ENCODE measurements around the gene ZBTB9.

ZBTB9 gene

DNA sequence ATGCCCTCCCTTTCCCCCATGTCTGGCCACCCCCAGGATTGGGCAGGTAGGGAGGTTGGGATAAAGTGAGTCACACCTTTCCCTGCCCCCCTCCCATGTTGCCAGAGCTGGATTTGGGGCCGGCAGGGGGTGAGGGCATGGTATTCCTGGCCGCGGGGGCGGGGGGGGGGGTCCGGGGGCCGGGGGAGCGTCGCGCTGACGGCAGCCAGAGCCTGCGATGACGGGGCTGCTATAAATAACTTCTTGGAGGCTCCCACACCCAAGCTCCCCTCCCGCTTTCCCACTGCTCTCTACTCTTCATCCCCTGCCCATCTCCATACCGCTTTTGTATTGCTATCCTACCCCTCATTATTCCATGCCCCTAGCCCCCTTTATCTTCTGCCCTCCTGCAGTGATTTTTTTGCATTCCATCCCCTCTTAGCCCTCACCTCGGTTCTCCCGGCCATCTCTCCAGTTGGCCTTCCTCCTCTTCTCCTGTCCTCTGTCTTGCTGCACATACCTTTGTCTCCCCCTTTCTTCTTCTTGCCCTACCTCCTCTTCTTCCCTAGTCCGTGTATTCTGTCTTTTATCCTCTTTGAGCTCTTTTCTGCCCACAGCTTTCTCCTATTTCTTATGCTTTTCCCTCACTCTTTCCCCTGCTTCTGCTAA, 20.7 kb upstream of the ZBTB9 start:
- DNase-seq = no peak

- DNase-seq = no peak
Measured at GRCh38 chr6:33434961-33435360, 19.4 kb upstream of the ZBTB9 start.

- no peak for DNase-seq
Measured at GRCh38 chr6:33437666-33438065, 16.7 kb upstream of the ZBTB9 start.

DNA sequence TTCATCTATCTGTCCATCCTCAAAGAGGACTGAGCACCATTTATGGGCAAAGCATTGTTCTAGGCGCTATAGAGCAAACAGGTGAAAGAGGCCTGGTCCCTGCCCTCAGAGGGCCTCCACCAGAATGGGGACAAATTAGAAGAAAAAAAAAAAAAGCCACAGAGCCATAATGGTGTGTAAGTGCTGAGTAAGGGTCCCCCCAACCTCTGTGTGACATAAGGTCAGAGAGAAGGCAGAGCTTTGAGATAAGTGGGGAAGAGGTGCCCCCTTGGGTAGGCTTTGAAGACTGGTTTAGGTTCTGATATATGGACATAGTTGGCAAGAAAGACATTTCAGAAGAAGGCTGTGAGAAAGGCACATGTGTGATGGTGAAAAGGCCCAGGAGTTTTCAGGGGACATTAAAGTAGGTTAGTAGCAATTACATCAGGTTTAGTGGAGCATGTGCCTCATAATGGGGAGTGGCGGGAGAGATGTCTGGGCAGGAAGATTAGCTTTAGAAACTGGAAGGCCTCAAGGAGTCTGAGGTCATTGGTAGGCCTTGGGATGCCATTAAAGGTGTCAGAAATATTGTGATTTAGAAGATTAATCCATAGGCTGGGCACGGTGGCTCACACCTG, 15.3 kb upstream of the ZBTB9 start:
- DNase-seq = no peak

DNA sequence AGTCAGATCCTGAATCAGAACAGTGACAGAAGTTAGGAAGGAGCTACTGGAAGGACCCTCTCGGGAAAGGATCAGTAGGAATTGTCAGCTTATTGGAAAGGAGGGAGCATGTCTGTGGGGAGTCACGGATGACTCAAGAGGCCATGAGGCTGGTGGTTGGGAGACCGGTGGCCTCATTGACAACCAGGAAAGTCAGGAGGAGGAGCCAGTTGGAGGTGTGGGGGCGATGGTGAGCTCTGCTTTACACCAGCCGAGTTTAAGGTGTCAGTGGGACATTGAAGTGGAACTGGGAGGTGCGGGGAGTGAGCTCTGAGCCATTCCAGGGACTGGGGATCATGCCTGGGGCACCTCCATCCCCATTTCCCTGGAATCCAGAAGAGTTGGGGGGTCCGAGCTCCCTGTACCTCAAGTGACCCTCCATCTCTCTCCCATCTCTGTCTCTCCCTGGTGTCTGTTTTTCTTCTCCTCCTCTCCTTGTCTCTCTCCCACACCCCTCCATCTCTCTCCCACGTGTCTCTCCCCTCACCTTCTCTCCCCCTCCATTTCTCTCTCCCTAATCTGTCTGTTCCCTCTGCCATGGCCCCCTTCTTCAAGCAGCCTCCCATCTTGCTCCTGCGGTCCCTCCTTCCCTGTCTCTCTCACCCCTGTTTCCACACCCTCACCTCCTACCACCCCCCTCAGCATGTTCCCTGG, 14.3 kb upstream of the ZBTB9 start:
- DNase-seq = no peak

DNA sequence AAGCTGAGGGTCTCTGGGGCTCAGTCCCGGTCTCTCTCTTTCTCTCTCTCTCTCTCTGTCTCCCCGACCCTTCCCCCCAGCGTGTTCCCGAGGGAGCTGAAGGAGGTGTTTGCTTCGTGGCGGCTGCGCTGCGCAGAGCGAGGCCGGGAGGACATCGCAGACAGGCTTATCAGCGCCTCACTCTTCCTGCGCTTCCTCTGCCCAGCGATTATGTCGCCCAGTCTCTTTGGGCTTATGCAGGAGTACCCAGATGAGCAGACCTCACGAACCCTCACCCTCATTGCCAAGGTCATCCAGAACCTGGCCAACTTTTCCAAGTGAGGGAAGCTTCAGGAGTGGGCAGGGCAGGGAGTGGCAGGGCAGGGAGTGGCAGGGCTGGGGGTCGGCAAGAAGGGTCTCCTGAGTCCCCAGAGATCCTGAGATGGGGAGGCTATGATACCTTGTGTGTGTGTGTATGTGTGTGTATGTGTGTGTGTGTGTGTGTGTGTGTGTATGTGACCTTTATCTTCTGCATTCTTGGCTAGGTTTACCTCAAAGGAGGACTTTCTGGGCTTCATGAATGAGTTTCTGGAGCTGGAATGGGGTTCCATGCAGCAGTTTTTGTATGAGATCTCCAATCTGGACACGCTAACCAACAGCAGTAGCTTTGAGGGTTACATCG, 13.6 kb upstream of the ZBTB9 start:
- no peak for DNase-seq

DNA sequence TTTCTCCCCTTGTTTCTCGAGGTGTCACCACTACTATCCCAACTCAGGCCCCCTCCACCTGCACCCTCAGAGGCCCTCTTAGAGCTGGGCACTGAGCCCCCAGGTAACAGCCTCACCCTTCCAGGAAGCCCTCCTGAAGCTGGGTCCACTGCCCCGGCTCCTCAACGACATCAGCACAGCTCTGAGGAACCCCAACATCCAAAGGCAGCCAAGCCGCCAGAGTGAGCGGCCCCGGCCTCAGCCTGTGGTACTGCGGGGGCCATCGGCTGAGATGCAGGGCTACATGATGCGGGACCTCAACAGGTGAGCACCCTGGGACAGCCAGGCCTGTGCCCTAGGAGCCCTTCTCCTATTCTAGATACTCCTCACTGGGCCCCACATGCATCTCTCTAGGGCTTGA, 12.9 kb upstream of the ZBTB9 start:
- DNase-seq = no peak

DNA sequence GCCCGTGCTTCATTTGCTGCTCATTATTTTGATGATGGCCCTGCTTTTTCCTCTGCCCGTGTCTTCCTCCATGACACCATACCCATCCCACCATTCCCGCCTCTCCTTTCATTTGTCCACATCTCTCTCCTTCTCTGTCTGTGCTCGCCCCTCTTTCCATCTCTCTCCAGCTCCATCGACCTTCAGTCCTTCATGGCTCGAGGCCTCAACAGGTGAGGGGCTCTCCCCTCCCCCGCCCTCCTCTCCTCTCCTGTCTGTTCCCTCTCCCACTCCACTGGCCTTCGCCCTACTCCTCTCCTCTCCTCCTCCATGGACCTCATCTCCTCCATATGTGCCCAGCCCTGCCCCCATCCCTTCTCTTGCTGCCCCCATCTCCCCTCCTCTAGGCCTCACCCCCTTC, 12.1 kb upstream of the ZBTB9 start:
- no peak for DNase-seq

GRCh38 chr6:33443025-33443424, 11.4 kb upstream of the ZBTB9 start:
- no peak for DNase-seq

DNA sequence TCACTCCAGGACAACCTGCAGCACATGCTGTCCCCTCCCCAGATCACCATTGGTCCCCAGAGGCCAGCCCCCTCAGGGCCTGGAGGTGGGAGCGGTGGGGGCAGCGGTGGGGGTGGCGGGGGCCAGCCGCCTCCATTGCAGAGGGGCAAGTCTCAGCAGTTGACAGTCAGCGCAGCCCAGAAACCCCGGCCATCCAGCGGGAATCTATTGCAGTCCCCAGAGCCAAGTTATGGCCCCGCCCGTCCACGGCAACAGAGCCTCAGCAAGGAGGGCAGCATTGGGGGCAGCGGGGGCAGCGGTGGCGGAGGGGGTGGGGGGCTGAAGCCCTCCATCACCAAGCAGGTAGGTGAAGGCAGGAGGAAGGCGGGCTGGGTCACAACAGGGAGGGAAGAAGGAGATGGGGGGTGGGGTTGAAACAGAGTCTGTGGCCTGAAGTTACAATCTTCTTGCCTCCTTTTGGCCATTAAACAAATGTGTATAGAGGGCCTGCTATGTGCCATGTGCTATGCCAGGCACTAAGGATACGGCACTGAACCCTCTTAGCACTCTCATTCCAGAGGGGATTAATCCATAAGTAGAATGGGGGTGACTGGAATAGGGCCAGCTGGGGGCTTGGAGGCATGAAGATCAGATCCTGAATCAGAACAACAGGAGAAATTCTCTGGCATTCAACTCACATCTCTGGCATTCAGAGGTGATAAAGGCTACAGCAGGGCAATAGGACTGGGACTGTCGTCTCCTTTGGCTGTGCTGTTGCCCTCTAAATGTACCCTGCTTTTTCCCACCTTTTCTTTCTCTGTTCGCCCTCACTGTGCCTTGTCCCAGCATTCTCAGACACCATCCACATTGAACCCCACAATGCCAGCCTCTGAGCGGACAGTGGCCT, 10.5 kb upstream of the ZBTB9 start:
- no peak for DNase-seq

DNA sequence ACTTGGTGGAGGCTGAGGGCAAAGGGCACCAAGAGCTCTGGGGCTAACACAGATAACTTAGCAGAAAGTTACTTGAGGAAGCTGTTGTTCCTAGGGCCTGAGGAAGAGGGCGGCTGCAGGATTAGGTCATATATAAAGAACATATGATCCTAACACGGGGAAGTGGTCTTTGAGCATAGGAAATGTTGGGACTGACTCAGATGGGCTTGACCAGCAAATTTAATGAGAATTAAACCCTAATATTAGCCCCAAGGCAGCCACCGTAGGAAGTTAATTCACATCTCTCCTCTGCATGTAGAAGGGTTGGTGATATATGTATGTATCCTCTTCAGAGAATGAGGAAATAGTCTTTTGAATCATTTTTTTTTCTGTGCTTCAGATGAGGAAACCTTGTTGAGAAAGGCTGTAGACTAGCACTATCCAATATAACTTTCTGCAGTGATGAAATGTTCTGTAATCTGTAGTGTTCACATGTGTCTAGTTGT, 9.2 kb upstream of the ZBTB9 start:
- DNase-seq = no peak

GRCh38 chr6:33446356-33446755, 8.0 kb upstream of the ZBTB9 start:
- DNase-seq = no peak

DNA sequence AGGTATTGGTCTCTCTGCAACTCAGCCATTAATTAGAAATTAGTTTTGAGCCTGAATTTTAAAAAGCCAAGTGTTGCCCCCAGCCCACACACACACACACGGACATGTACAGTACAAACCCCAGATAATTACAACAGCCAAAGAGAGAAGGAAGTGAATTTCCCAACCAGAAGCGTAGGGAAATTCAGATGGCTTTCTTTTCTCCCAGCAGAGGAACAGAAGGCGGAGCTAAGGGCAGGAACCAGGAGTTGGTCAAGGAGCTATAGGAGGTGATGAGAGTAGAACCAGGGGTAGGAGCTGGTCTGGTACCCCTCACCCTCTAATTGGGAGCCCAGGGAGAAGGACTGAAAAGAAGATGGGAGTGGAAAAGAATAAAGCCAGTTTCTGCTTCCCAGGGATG, 3.9 kb upstream of the ZBTB9 start:
- no peak for DNase-seq

DNA sequence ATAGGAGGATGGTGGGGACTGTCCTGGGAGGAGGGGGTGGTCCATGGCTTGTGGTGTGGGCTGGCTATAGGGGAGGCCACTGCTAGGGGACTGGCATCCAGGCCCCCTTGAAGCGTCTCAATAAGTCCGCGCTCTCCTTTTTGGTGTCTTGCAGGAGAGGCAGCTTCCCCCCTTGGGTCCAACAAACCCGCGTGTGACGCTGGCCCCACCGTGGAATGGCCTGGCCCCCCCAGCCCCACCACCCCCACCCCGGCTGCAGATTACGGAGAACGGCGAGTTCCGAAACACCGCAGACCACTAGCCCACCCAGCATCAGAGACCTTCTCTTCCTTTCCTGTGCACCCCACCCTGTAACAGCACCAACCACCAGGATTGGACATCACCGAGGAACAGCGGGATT, 2.8 kb upstream of the ZBTB9 start:
- DNase-seq = no peak

- DNase-seq = no peak
Measured at GRCh38 chr6:33452496-33452895, 1.9 kb upstream of the ZBTB9 start.

GRCh38 chr6:33453393-33454008, 875 bp upstream of the ZBTB9 start:
- DNase-seq = no peak

GRCh38 chr6:33455051-33455450, 675 bp downstream of the ZBTB9 start:
- DNase-seq = no peak

GRCh38 chr6:33456156-33456555, 1.8 kb downstream of the ZBTB9 start:
- DNase-seq = no peak

DNA sequence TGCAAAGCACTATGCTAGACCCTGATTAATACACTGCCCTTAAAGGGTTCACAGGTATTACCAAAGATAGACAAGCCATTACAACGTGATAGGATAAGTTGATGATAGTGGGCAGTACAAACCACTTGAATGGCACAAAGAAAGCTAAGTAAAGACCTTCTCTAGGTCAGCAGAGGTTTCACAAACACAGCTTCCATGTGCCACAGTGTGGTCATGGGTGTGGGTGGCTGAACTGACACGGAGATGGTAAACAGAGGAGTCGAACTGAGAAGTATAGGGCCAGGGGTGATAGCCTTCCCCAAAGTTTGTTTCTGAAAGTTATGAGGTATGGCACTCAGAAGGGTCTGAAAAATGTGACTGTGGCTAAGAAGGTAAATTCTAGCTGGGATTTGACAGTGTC, 4.3 kb downstream of the ZBTB9 start:
- no peak for DNase-seq

DNA sequence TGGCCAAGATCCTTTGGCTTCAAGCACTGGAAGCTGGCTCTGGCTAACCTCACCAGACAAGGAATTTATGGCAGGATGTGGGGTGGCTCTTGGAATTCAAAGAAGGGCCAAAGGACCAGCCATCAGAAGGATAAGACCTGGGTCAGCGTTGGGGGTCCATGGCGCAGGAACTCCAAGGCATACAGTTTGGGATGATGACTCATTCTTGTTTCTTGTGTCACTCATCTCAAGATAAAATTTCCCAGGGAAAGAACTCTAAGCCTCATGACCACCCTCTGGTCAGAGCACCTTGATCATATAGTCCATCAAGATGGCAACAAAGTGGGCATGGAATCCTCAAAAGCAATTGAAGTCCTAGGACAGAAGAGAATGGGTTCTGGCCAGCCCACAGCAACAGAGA, 4.8 kb downstream of the ZBTB9 start:
- no peak for DNase-seq

GRCh38 chr6:33466075-33466735, 11.8 kb downstream of the ZBTB9 start:
- no peak for DNase-seq

DNA sequence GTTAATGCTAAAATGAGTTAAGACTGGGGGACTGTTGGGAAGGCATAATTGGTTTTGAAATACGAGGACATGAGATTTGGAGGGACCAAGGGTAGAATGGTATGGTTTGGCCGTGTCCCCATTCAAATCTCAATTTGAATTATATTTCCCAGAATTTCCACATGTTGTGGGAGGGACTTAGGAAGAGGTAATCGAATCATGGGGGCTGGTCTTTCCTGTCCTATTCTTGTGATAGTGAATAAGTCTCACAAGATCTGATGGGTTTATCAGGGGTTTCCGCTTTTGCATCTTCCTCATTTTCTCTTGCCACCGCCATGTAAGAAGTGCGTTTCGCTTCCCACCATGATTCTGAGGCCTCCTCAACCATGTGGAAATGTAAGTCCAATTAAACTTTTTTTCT, 12.7 kb downstream of the ZBTB9 start:
- DNase-seq = no peak

All from NCI-H1105 (cell line).